Measurements from ENCODE around the gene CNGA3.

CNGA3 gene

DNA sequence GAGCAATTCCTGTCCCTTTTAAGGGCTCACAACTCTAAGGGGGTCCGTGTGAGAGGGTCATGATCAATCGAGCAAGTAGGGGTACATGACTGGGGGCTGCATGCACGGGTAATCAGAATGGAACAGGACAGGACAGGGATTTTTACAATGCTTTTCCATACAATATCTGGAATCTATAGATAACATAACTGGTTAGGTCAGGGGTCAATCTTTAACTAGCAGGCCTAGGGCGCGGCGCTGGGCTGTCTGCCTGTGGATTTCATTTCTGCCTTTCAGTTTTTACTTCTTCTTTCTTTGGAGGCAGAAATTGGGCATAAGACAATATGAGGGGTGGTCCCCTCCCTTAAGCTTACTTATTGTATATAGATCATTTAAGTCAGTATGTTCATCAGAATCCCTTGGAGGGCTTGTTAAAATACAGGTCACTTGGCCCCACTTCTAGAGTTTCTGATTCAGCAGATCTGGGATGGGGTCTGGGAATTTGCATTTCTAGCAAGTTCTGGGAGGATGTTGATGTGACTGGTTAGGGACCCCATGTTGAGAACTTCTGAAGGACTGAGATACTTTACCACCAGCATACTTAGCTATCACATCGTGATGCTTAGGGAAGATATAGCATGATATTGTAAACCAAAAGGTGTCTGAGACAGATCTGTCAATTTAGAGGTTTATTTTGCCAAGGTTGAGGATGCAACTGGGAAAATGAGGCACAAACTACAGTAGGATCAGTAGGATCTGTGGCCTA lies 95.6 kb downstream of the CNGA3 start:
- DNase-seq (ENCODE audit: low read depth in 2 of 2) = no peak

GRCh38 chr2:98442488-98442887 lies 96.2 kb downstream of the CNGA3 start:
- DNase-seq (ENCODE audit: low read depth in 2 of 2) = no peak

GRCh38 chr2:98444436-98445176 lies 98.3 kb downstream of the CNGA3 start, which contains the start of gene INPP4A:
Gene INPP4A (plus strand): TSS chr2:98444858. CDS start chr2:98520049, 75,191 bp downstream.
- DNase-seq (ENCODE audit: low read depth in 2 of 2) = peak; percentile 63 to 70

GRCh38 chr2:98445177-98445682 lies 99.0 kb downstream of the CNGA3 start:
- no peak for DNase-seq (ENCODE audit: low read depth in 2 of 2)

DNA sequence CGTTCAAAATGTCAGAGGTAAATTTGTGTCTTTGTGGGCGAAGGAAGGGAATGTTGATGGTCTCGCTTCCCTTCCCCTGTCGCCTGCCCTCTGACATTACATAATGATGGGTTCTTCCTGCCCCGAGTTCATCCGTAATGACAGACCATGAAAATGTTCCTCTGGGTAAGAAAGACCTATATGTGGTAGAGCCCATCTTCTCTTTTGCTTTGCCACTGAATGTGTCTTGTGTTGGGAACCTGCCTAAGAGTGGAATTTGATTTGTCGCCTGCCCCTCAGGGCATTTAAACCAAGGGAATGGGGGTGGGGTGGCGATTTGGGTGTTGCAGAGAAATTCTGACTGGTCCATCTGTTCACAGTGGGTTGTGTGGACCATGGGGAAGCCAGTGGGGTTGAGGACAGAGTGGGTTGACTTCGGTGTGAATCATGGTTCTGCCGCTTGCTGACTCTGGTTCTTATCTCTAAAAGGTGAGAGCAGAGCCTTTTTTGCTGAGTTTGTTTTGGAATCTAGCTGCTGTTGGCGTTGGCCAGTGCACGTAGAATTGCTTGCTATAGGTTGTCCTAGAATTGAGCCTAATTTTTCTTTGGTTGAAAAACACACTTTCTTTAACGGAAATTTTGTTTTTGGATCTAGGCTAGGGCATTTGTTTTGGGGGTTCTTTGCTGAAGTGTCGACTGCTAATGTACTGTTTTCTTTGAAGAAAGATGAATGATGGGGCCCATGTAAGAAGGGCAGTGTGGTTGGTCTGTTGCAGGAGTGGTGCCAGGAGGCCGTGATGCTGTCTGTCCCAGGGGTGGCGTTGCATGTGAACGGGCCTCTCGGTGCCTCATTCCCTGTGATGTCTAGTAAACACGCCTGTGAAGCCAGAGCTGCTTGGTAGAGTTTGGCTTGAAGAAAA lies 99.7 kb downstream of the CNGA3 start:
- DNase-seq (ENCODE audit: low read depth in 2 of 2) = no peak

DNA sequence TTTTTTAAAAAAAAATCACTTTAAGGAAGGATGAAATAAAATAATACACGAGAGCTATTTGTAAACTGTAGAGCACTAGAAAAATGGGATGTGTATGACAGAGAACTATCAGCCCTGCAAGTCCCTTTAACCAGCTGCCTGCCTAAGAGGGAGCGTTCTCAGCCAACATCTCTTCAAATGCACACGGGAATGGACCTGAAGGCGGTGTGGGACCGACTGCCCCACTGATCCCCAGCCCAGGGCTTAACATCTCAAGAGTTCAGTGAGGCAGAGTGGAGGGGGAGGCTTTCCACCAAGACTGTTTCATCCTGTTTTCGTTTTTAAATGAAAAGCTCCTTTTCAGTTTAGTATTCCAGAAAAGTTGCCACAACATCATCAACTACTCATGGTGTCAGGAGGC lies 100.6 kb downstream of the CNGA3 start:
- DNase-seq (ENCODE audit: low read depth in 2 of 2) = no peak
